HUDEP-2 (cell line): Measurements from ENCODE around the gene BCAM.
A peak's percentile ranks its signal among the peaks of the same experiment; 100 is the strongest.

Experiments
- DNase-seq, 76 experiments: peaks; one replicate each; lab custom pipeline; 2025; ENCODE audit not compliant: unreplicated experiment in 76 of 76; lab: John Stamatoyannopoulos, UW

The BCAM gene

GRCh38 chr19:44788971-44789370 lies 19.9 kb upstream of the BCAM start:
- DNase-seq, result no peak

GRCh38 chr19:44789943-44790483 lies 18.9 kb upstream of the BCAM start:
- peak in 6 of 76 experiments; percentile 7 to 96 (median 34) for DNase-seq

GRCh38 chr19:44792281-44792680 lies 16.6 kb upstream of the BCAM start:
- no peak for DNase-seq

GRCh38 chr19:44794610-44795009 lies 14.3 kb upstream of the BCAM start:
- DNase-seq, result no peak

- no peak for DNase-seq
Measured at GRCh38 chr19:44795398-44795987, 13.4 kb upstream of the BCAM start.

GRCh38 chr19:44796701-44797115 lies 12.2 kb upstream of the BCAM start:
- DNase-seq, result no peak

GRCh38 chr19:44799627-44800346 lies 9.1 kb upstream of the BCAM start:
- no peak for DNase-seq

GRCh38 chr19:44800461-44800860 lies 8.4 kb upstream of the BCAM start:
- peak in 69 of 76 experiments; percentile 18 to 91 (median 66) for DNase-seq

GRCh38 chr19:44803442-44804428 lies 5.2 kb upstream of the BCAM start:
- no peak for DNase-seq

GRCh38 chr19:44806291-44806690 lies 2.6 kb upstream of the BCAM start:
- DNase-seq, result no peak

- peak in 1 of 76 experiments; percentile 11 for DNase-seq
Measured at GRCh38 chr19:44807162-44807561, 1.7 kb upstream of the BCAM start.

- DNase-seq, result no peak
Measured at GRCh38 chr19:44807652-44808462, 1.0 kb upstream of the BCAM start.

GRCh38 chr19:44809577-44810233 lies 802 bp downstream of the BCAM start:
- DNase-seq, result no peak

- DNase-seq, result peak in 1 of 76 experiments; percentile 16
Measured at GRCh38 chr19:44810234-44811121, 1.6 kb downstream of the BCAM start.

- no peak for DNase-seq
Measured at GRCh38 chr19:44811122-44811419, 2.2 kb downstream of the BCAM start.

GRCh38 chr19:44812142-44812718 lies 3.3 kb downstream of the BCAM start:
- no peak for DNase-seq

- DNase-seq, result no peak
Measured at GRCh38 chr19:44813070-44813840, 4.4 kb downstream of the BCAM start.
